Fibroblast of skin of back (primary cell): Measurements from ENCODE around the gene CLEC2L.

ENCODE experiments used
- DNase-seq: peaks from one replicate; pipeline ENCODE4 v3.0.0-alpha.2; 2013

The CLEC2L gene

GRCh38 chr7:139557857-139558581 lies 34.5 kb downstream of the CLEC2L start:
- DNase-seq, result no peak

- no peak for DNase-seq
Measured at GRCh38 chr7:139559364-139560105, 36.0 kb downstream of the CLEC2L start.

- DNase-seq, result no peak
Measured at GRCh38 chr7:139560199-139560598, 36.7 kb downstream of the CLEC2L start.

GRCh38 chr7:139560678-139561077 lies 37.2 kb downstream of the CLEC2L start:
- no peak for DNase-seq

GRCh38 chr7:139562491-139562890 lies 39.0 kb downstream of the CLEC2L start:
- DNase-seq, result no peak

- DNase-seq, result no peak
Measured at GRCh38 chr7:139562961-139563565, 39.6 kb downstream of the CLEC2L start.

GRCh38 chr7:139563856-139564255 lies 40.4 kb downstream of the CLEC2L start:
- no peak for DNase-seq

- DNase-seq, result no peak
Measured at GRCh38 chr7:139566075-139566474, 42.6 kb downstream of the CLEC2L start.

- no peak for DNase-seq
Measured at GRCh38 chr7:139566736-139567646, 43.5 kb downstream of the CLEC2L start.

- DNase-seq, result no peak
Measured at GRCh38 chr7:139567647-139568345, 44.3 kb downstream of the CLEC2L start.

GRCh38 chr7:139568346-139568675 lies 44.8 kb downstream of the CLEC2L start:
- DNase-seq, result no peak

GRCh38 chr7:139568813-139569490 lies 45.5 kb downstream of the CLEC2L start:
- DNase-seq, result no peak

- DNase-seq, result no peak
Measured at GRCh38 chr7:139570119-139570518, 46.6 kb downstream of the CLEC2L start.

- DNase-seq, result no peak
Measured at GRCh38 chr7:139570626-139571025, 47.1 kb downstream of the CLEC2L start.

GRCh38 chr7:139571190-139571589 lies 47.7 kb downstream of the CLEC2L start:
- no peak for DNase-seq

- DNase-seq, result no peak
Measured at GRCh38 chr7:139571651-139572050, 48.2 kb downstream of the CLEC2L start.

GRCh38 chr7:139572071-139572470 lies 48.6 kb downstream of the CLEC2L start:
- DNase-seq, result no peak

- DNase-seq, result no peak
Measured at GRCh38 chr7:139572704-139573385, 49.4 kb downstream of the CLEC2L start.

GRCh38 chr7:139573871-139574270 lies 50.4 kb downstream of the CLEC2L start:
- no peak for DNase-seq

GRCh38 chr7:139574618-139575337 lies 51.3 kb downstream of the CLEC2L start:
- DNase-seq, result no peak
